ENCODE measurements around the gene HECTD4. TPM values are rescaled to one million over a fixed set of nuclear protein-coding genes. Genes with fewer than 3 reads are reported as not detected.

HECTD4 gene
- total RNA-seq, 1 experiment from 2014 or later: 13.1 TPM

DNA sequence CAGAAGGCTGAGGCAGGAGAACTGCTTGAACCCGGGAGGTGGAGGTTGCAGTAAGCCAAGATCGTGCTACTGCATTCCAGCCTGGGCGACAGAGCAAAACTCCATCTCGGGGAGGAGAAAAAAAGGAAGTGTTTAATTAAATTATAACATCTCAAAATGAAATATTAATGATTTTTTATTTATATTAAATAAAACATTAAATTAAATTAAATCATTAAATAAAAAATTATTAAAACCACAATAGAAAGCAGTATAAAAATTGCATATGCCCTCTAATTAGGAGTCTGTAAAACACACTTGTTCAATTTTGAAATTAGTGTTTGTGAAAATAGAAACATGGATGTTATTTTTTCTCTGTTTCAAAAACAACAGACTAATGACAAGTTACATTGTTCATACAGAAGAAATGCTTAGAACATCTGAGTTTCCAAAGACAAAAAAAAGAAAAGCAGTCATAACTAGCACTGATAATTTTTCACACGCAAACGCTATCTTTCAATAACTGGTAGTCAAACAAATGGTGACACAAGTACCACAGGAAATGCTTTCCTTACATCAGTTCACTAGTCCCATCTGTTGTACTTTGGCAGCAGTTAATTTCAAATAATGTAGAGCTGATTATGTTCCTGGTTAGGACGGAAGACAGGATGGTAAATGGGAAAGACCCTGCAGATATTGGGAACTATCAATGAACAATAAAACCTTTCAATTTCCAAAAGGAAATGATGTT lies 54.9 kb downstream of the HECTD4 start:
- Histone ChIP-seq H3K4me3 (no peak overlapping the region), H3K9me3 (replicated peaks) (no peaks in the 10 kb centered on the region), H3K36me3 (no peaks in the 10 kb centered on the region), H3K4me1 (no peaks in the 10 kb centered on the region), H3K27ac (no peak overlapping the region), H3K27me3 (no peaks in the 10 kb centered on the region)
- DNase-seq: no peak

DNA sequence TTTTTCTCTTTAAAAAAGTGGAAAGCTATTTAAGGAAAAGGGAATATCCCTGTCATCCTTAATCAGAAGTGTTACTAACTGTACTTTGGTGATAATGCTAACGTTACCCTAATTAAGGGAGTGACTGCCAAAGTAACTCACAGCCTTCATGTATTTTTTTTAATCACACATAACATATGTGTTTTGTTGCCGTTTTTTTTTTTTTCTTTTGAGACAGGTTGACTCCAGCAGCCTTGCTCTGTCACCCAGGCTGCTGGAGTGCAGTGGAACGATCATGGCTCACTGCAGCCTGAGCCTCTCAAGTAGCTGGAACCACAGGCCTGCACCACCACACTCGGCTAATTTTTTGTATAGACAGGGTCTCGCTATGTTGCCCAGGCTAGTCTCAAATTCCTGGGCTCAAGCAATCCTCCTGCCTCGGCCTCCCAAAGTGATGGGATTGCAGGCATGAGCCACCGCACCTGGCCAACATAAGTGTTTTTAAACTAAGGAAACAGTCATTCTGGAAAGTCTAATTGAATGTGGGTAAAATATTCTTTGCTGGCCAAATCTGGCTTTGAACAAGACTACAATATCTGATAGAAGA lies 56.5 kb downstream of the HECTD4 start:
- no peak overlapping the region for H3K4me3 ChIP-seq
- no peaks in the 10 kb centered on the region for H3K9me3 ChIP-seq (replicated peaks)
- H3K4me1 ChIP-seq: no peaks in the 10 kb centered on the region
- no peaks in the 10 kb centered on the region for H3K27me3 ChIP-seq
- H3K27ac ChIP-seq: no peak overlapping the region
- no peaks in the 10 kb centered on the region for H3K36me3 ChIP-seq
- no peak for DNase-seq

DNA sequence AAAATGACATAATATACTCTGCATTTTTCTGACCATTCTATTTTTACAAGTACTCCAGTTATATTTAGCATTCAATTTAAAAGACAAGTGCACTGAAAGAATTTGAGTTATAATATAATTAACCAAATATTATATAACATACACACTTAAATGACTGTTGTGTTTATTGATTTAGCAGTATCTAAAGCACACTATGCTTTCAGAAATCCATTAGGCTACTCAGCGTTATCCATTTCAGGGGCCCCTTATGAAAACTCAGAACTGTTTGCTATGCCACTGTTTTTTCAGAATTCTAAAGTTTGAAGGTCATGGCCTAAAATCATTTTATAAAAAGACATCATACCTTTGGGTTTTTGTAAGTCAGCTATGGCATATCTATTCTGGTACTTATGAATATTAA lies 57.1 kb downstream of the HECTD4 start:
- Histone ChIP-seq H3K9me3 (replicated peaks) (no peaks in the 10 kb centered on the region), H3K4me3 (no peak overlapping the region), H3K4me1 (no peaks in the 10 kb centered on the region), H3K27ac (no peak overlapping the region), H3K27me3 (no peaks in the 10 kb centered on the region), H3K36me3 (no peaks in the 10 kb centered on the region)
- DNase-seq: no peak

- H3K36me3 ChIP-seq: no peaks in the 10 kb centered on the region; the same call in 1 of the 2 replicates
- H3K4me1 ChIP-seq: no peaks in the 10 kb centered on the region
- no peak for DNase-seq
- no peaks in the 10 kb centered on the region for H3K9me3 ChIP-seq (replicated peaks)
- H3K4me3 ChIP-seq: no peak overlapping the region
- H3K27me3 ChIP-seq: no peaks in the 10 kb centered on the region
- H3K27ac ChIP-seq: no peak overlapping the region
Observed at GRCh38 chr12:112322882-112323547, 59.2 kb downstream of the HECTD4 start.

DNA sequence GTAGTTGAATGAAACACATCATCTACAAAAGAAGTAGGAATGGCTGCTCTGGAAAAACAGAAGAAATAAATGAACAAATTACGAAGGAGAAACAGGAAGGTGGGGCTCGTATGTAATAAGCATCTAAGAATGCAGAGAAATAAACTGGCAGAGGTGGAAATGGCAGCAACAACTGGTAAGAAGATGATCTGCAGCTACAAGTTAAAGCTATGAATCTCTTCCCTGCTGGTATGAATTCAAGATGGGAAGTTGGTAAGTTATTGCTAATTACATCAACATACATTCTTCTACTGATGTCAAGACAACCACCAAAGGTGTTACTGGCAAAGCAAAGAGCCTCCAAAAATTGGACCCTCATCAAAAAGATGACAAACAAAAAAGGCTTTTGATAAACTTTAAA lies 59.8 kb downstream of the HECTD4 start:
- Histone ChIP-seq H3K27me3 (no peaks in the 10 kb centered on the region), H3K27ac (no peak overlapping the region), H3K4me3 (no peak overlapping the region), H3K36me3 (no peaks in the 10 kb centered on the region; the same call in 1 of the 2 replicates), H3K4me1 (no peaks in the 10 kb centered on the region), H3K9me3 (replicated peaks) (no peaks in the 10 kb centered on the region)
- no peak for DNase-seq

GRCh38 chr12:112321245-112321644 lies 61.0 kb downstream of the HECTD4 start:
- no peaks in the 10 kb centered on the region for H3K27me3 ChIP-seq
- no peaks in the 10 kb centered on the region for H3K9me3 ChIP-seq (replicated peaks)
- DNase-seq: no peak
- H3K27ac ChIP-seq: no peak overlapping the region
- H3K4me1 ChIP-seq: no peaks in the 10 kb centered on the region
- H3K36me3 ChIP-seq: no peaks in the 10 kb centered on the region; the same call in 1 of the 2 replicates
- H3K4me3 ChIP-seq: no peak overlapping the region

GRCh38 chr12:112319395-112319794 lies 62.8 kb downstream of the HECTD4 start:
- no peaks in the 10 kb centered on the region; the same call in 1 of the 2 replicates for H3K36me3 ChIP-seq
- H3K9me3 ChIP-seq (replicated peaks): no peaks in the 10 kb centered on the region
- no peak overlapping the region for H3K4me3 ChIP-seq
- H3K27me3 ChIP-seq: no peaks in the 10 kb centered on the region
- no peaks in the 10 kb centered on the region for H3K4me1 ChIP-seq
- no peak for DNase-seq
- no peak overlapping the region for H3K27ac ChIP-seq

- H3K36me3 ChIP-seq: no peaks in the 10 kb centered on the region; the same call in 1 of the 2 replicates
- H3K4me3 ChIP-seq: no peak overlapping the region
- H3K9me3 ChIP-seq (replicated peaks): no peaks in the 10 kb centered on the region
Observed at GRCh38 chr12:112317481-112317880, 64.8 kb downstream of the HECTD4 start.

DNA sequence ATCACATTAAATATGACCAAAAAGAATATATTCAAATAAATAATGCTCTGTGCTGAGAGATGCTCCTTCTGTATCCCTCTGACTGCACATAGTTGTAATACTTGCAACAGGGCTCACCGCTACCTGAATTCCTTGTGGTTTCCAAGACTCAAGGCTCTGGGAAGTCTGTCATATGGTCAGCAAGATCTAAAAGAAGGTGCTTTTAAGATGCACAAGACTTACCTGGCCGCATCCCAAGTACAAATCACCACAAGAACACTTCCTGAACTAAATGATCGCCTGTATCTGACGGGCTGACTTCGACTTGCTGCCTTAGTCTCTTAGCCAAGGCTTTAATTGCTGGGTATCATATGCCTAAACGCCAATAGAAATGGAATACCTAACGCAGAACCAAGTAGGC lies 67.2 kb downstream of the HECTD4 start:
- no peak overlapping the region for H3K27ac ChIP-seq
- H3K4me3 ChIP-seq: no peak overlapping the region
- no peaks in the 10 kb centered on the region; the same call in 1 of the 2 replicates for H3K36me3 ChIP-seq
- no peaks in the 10 kb centered on the region for H3K4me1 ChIP-seq
- H3K27me3 ChIP-seq: no peaks in the 10 kb centered on the region
- DNase-seq: no peak
- H3K9me3 ChIP-seq (replicated peaks): no peaks in the 10 kb centered on the region

More at GRCh38 chr12:112317481-112317880, 64.8 kb downstream of the HECTD4 start:
- no peak for DNase-seq
- Histone ChIP-seq H3K27me3 (no peaks in the 10 kb centered on the region), H3K27ac (no peak overlapping the region), H3K4me1 (no peaks in the 10 kb centered on the region)

DNA sequence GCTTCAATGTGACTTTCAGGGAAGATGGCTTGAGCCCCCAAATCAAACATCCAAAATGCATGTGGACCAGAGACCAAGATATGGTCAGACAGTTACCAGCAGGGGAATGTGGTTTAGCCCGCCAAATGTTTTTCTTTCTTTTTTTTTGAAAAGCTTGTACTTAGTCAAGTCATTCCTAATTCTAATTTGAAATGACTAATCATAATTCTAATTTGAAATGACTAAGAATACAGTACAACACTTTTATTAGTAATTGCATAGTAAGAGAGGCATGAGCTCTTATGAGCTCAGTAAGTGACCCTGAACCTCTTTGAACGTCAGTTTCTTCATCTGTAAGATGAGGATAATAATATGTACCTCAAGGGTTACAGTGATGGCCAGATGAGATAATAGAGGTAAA lies 72.4 kb downstream of the HECTD4 start:
- DNase-seq: no peak
- H3K27me3 ChIP-seq: no peaks in the 10 kb centered on the region
- H3K27ac ChIP-seq: no peak overlapping the region
- H3K9me3 ChIP-seq (replicated peaks): no peaks in the 10 kb centered on the region
- no peak overlapping the region for H3K4me3 ChIP-seq
- H3K36me3 ChIP-seq: no peaks in the 10 kb centered on the region
- H3K4me1 ChIP-seq: no peaks in the 10 kb centered on the region

DNA sequence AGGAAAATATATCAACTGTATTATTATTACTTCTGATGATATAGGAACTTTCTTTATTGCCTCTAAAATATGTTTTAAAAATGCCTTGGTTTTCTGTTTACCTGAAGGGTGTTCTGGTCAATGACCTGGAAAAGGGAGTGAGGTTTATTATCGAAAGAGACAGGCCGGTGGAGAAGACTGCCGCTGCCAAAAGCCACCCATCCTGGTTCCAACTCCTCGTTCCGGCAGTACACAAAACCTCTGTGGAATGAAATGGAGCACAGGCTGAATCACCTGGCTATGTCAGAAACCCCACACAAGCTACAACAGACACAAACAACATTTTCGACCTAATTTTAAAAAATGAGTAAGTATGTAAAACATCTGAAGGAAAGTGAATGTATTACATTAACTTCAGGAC lies 73.6 kb downstream of the HECTD4 start:
- DNase-seq: no peak
- no peaks in the 10 kb centered on the region for H3K36me3 ChIP-seq
- no peaks in the 10 kb centered on the region for H3K9me3 ChIP-seq (replicated peaks)
- no peaks in the 10 kb centered on the region for H3K27me3 ChIP-seq
- no peak overlapping the region for H3K27ac ChIP-seq
- no peak overlapping the region for H3K4me3 ChIP-seq
- no peaks in the 10 kb centered on the region for H3K4me1 ChIP-seq

DNA sequence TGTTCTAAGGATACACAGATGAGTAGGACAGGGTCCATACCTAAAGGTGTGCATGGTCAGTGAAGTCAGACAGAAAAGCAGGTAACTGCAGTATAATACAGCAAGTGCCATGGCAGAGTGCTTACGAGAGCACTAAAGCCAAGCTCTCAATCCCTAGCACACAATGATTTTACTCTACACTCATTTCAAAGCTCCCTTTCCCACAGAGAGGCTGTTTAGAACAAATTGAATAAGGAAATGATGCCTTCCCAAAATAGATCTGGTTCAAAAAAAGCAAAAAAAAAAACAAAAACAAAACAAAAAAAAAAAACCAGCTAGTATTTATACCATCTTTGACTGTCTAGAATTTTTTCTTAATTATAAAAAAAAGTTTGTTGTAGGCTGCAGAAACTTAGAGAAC lies 74.1 kb downstream of the HECTD4 start:
- DNase-seq: no peak
- Histone ChIP-seq H3K4me3 (no peak overlapping the region), H3K27me3 (no peaks in the 10 kb centered on the region), H3K9me3 (replicated peaks) (no peaks in the 10 kb centered on the region), H3K27ac (no peak overlapping the region), H3K36me3 (no peaks in the 10 kb centered on the region), H3K4me1 (no peaks in the 10 kb centered on the region)

DNA sequence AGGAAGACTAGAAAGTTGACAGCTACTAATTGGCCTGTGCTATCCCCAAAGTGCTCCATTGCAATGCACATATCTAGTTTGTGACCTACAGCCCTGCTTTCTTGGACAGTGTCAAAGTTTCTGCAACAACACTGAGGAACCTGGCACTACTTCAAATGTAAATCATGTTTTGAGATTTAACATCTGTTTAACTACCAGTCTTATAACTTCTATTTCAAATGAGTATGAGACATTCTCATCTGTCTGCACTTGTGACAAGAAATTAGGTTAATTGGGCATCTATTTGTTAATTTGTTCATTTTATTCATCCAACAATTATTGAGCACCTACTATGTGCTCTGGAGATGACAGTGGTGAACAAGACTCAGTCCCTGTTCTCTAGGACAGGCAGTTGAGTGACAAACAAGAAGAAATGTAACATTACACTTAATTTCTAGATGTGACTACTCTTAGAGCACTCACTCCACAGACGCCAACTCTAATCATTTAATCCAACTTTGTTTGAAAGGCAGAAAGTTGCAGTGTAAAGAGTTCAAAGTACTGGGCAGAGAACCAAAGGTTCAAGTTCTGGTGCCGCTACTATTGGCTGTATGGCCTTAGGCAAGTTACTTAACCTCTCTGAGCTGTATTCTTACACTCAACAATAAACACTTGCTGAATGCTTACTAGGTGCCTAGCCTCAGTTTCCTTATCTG lies 74.8 kb downstream of the HECTD4 start:
- H3K27me3 ChIP-seq: no peaks in the 10 kb centered on the region
- no peak overlapping the region for H3K4me3 ChIP-seq
- H3K9me3 ChIP-seq (replicated peaks): no peaks in the 10 kb centered on the region
- no peaks in the 10 kb centered on the region for H3K4me1 ChIP-seq
- DNase-seq: no peak
- H3K36me3 ChIP-seq: no peaks in the 10 kb centered on the region
- H3K27ac ChIP-seq: no peak overlapping the region

DNA sequence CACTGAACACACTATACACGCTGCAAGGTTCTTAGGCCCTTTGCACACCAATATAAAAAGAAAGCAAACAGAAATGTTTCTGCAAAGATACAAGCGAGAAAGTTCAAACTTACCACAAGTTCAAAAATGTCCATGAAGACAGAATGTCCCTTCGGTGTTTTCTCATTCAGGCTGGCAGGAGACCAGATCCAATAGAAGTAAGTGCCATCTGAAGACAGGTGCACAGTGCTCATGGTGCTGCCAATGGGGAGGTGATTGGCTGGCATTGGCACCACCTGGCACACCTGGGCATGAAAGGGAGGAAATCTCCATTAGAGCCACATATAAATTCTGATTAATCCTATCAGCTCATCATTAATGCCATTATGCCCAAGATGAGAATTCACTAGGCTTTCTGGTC lies 76.3 kb downstream of the HECTD4 start:
- Histone ChIP-seq H3K27ac (no peak overlapping the region), H3K4me1 (no peaks in the 10 kb centered on the region)

DNA sequence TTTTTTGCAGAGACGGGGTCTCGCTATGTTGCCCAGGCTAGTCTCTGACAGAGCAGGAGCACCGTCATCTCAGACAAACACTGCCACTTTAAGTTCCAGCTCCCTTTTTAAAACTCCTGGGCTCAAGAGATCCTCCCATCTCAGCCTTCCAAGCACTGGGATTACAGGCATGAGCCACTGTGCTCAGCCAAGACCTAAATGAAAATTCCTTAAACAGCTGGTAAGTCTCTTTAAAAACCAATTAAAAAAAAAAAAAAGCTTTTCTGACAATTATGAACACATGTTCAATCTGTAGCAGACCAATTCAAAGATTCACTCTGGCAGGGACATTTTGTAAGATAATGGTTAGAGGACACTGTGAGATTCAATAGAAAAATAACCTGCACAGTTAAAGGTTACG lies 77.8 kb downstream of the HECTD4 start:
- Histone ChIP-seq H3K27ac (no peak overlapping the region), H3K36me3 (no peaks in the 10 kb centered on the region), H3K27me3 (no peaks in the 10 kb centered on the region), H3K4me1 (no peaks in the 10 kb centered on the region), H3K9me3 (replicated peaks) (no peaks in the 10 kb centered on the region), H3K4me3 (no peak overlapping the region)
- DNase-seq: no peak

More for the DNA sequence above, 76.3 kb downstream of the HECTD4 start:
- H3K4me3 ChIP-seq: no peak overlapping the region
- no peaks in the 10 kb centered on the region for H3K9me3 ChIP-seq (replicated peaks)
- no peak for DNase-seq
- no peaks in the 10 kb centered on the region for H3K36me3 ChIP-seq
- no peaks in the 10 kb centered on the region for H3K27me3 ChIP-seq
